Hematopoietic multipotent progenitor cell (in vitro differentiated cells): ENCODE measurements around the gene MSANTD3. TPM values are rescaled to one million over a fixed set of nuclear protein-coding genes. Genes with fewer than 3 reads are reported as not detected.
A peak's percentile ranks its signal among the peaks of the same experiment; 100 is the strongest.

Experiments
- DNase-seq, 3 donors: peaks; one replicate each; pipeline ENCODE4 v3.0.0-alpha.2; 2011 to 2015; ENCODE audit warnings: low read depth in 2 of 3, low spot score in 2 of 3
- total RNA-seq: library from RNA; depleted of rRNA; stranded (reverse); fragments of >200 nt; gene quantifications from one replicate; pipeline ENCODE4 v1.2.3, GENCODE V29; 2012

Gene MSANTD3
- total RNA-seq, 1 donor = 13.2 TPM

DNA sequence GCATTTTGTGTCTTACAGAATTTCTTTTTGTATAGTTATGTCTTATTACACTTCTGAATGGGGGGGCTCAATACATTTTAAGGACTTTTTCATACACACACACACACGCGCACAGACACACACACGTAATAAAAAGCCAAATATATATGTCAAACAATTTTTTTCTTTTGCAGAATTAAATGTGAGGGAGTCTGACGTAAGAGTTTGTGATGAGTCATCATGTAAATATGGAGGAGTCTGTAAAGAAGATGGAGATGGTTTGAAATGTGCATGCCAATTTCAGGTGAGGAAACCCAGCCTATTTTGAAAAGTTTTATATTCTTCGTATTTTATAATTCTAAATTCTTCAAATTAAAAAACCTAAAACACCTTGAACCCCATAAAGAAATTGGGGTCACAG lies 71.6 kb downstream of the MSANTD3 start:
- no peak for DNase-seq

DNA sequence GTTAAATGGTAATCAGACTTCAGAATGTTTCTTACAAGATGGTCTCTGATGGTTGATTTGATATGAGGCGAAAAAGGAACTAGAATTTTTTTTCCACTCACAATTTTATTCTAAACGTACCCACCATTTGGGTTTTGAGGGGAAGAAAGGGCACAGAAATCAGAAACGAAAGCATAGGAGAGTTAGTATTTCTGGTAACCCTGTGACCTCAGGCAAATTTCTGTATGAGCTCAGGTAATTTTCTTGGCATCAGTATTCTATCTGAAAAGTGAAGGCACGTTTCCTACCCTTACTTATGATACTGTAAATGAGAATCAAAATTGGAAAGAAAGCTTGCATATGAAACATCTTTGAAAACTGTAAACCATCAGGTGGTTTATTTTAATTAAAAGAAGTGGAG lies 72.5 kb downstream of the MSANTD3 start:
- DNase-seq = peak in 1 of 3 donors; percentile 37

DNA sequence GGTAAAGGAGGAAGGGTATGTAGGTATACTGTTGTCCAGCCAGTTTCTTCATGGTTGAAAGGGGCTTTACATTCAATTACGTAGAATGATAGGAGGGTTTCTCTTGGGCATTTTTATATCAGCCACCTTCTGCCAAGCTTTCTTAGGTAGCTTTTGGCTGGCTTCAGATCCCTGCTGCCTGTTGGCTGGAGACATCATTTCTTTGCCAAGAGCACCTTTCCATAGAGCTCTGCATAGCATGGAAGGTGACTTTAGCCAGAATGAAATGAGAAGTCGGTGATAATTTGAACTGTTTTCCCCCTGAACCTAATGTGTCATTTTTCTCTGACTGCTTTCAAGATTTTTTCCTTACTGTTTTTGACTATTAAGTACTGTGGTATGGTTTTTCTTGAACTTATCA lies 72.9 kb downstream of the MSANTD3 start:
- DNase-seq = no peak

Other genes starting within 250 kb of the MSANTD3 start
- gene TEX10, start 74.2 kb upstream of the MSANTD3 start, total RNA-seq = 18.3 TPM
- gene TMEFF1, start 46.0 kb downstream of the MSANTD3 start, total RNA-seq = 0.54 TPM
- gene CAVIN4, start 150.9 kb downstream of the MSANTD3 start, total RNA-seq = under 0.01 TPM